Left cardiac atrium (tissue), 4 donors: ENCODE data around the gene ZNF25. TPM values are rescaled to one million over a fixed set of nuclear protein-coding genes. Genes with fewer than 3 reads are reported as not detected.
"Not testable (repeated sequence)": the region's sequence is repeated elsewhere in the genome, so short reads cannot be mapped to it uniquely, and the experiment has no call there.

ENCODE experiments used
- ATAC-seq, 2 donors: fragments of 200-7000 bp; cut with Tn5 transposase; one replicate each; pipeline ENCODE4 v1.9.1; 2020; ENCODE audit warnings: mild to moderate bottlenecking in 2 of 2, moderate library complexity in 2 of 2
- DNase-seq: peaks from one replicate; pipeline ENCODE4 v3.0.0-alpha.2; 2020
- intact Hi-C, 2 donors: fragments of 100-400 bp; cut with DNase I; formaldehyde crosslinking; loops; one replicate each; pipeline versions ENCODE4 v1.14.1 to v1.15.1; 2022 to 2023
- long read RNA-seq: library from polyadenylated mRNA; unstranded; transcript quantifications from one replicate; pipeline ENCODE4 v2.0.0, GENCODE V29; 2021
- total RNA-seq, 2 donors: library from RNA; stranded (reverse); fragmentation: NEBNext Ultra II Directional; extraction: Animal tissue kit (Norgen Biotek cat#: 25700); gene quantifications; one replicate each; pipeline ENCODE4 v1.2.1, GENCODE V29; 2021
- donor health status: DM: no; HTN: yes; CAD: no.
- donor health status: DM: no; HTN: yes; CAD: no; lungs with severe emphysema.
- donor health status: DM: yes; HTN: yes; CAD: no.
- donor health status: Dilated cardiomyopathy.

Gene ZNF25
- total RNA-seq: 10 to 100 TPM; 15.4 to 19.3 TPM
- long read RNA-seq, full-length matches to known transcripts: 23 of 35 reads
- long read RNA-seq, partial matches to known transcripts: 0 of 35 reads
- long read RNA-seq, other reads (novel, unspliced or antisense): 12 of 35 reads

DNA sequence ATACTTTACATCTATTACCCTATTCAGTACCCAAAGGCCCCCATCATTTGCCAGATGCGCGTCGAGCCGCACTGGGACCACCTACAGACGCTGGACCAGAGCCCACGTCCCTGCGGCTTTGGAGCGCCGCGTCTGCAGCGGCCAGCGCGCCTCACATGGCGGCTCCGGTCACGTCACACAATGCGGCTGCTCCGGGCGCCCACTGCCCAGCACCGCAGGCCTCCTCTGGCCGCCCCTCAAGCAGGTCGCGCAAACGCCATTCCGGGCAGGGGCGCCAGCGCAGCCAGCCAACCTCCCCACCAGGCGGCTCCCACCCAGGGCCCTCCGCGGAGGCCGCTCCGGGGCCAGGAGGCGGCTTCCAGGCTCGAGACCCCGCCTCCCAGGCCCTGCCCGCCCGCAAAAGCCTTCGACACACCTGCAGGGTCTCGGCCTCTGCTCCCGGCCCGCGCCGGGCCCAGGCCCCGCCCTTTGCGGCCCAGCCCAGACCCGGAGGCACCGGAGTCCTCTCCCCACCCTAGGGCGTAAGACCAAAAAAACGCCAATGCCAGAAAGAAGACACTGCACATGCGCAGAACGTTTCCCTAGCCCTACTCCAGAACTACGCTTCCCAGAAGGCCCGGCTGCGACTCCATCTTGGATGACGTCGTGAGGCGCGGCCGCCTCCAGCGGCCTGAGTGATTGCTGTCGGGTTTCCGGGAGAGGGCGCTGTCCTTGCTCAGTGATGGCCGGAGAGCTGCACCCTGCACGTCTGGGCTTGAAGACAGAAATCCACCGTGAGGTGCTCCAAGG lies at the start of gene ZNF25:
Gene ZNF25, minus strand, starts transcription at position 557 of the 789 bp plus-strand sequence. CDS start 4,925 bp downstream, outside the sequence.
- ATAC-seq (peak; percentile 98), DNase-seq (peak; percentile 99)
- intact Hi-C loops: loop anchor here in 1 of 2 donors (1.0 kb wide), 1 partner anchor 34 kb away; the partner anchor contains the start of gene ZNF33A

DNA sequence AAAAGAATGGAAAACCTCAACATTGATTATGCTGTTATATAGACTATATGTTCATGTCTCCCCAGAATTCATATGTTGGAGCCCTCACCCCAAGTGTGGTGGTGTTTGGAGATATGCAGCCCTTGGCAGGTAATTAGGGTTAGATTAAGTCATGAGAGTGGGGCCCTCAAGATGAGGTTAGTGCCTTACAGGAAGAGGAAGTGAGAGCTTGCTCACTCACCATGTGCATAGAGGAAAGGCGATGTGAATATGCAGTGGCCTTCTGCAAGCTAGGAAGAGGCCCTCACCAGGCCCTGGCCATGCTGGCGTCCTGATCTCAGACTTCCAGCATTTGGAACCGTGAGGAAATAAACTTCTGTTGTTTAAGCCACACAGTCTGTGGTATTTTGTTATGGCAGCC lies 48.8 kb upstream of the ZNF25 start:
- DNase-seq (no peak), ATAC-seq (no peak)
- intact Hi-C loops: no loop called here

DNA sequence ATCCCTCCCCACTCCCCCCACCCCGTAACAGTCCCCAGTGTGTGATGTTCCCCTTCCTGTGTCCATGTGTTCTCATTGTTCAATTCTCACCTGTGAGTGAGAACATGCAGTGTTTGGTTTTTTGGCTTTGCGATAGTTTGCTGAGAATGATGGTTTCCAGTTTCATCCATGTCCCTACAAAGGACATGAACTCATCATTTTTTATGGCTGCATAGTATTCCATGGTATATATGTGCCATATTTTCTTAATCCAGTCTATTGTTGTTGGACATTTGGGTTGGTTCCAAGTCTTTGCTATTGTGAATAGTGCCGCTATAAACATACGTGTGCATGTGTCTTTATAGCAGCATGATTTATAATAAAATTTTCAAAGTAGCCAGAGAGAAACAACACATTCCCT lies 42.7 kb upstream of the ZNF25 start:
- intact Hi-C loops, DNase-seq, ATAC-seq: not testable (repeated sequence)

DNA sequence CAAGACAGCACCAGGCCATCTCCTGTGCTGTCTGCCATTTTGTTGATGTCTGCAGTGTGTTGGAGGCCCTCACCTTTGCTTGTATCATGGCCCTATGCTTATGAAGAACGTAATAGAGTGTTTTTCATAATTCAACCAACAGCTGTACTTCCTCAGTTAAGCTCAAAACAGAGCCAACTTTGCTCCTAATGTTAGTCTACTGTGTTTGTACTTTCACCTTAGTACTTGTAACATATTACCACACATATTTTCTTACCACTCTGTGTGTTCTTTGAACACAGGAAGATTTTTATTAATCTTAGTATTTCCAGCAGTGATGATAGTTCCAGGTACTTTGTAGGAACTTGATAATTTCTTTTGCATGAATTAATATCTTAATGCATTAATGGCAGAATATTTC lies 39.9 kb upstream of the ZNF25 start:
- DNase-seq: no peak
- no peak for ATAC-seq
- intact Hi-C loops: no loop called here

DNA sequence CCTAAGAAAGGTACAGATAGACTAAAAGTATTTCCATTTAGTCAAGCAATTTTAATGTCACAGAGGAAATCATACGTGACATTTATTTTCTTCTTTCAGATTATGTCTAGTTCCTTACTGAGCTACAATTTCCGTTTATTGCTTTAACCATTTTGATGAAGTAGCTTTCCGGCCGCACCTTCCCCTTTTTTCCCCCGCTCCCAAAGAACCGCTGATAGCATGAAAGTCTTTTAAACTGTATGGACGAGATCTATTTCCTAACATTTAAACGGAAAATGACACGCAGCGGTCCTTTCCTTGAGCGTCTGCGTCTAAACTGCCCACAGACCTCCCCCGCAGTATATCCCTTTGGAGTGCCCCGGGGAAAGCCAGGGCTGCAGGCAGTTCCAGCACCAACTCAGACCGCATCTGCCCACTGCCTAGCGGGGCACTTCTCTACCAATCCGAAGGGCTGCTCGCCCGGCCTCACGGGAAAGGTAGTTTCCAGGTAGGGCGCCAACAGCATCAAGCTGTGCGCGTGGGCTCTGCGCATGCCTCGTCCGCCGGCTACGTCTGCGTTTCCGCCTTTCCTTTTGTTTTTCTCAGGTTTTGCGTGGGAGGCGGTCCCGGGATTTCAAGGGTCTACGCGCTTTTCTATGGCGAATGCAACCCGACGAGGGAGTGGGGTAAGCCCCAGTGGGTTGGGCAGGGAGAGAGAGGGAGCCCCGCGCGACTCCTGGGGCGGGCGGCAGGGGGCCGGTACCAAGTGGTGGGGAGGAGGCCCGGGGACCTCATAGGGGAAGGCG lies 33.9 kb upstream of the ZNF25 start, which contains the start of gene ZNF33A:
Gene ZNF33A, plus strand, starts transcription at position 557 of the 785 bp plus-strand sequence. CDS start 1,667 bp downstream, outside the sequence.
- intact Hi-C loops: loop anchor here in 1 of 2 donors (1.0 kb wide), 1 partner anchor 34 kb away; the partner anchor contains the start of gene ZNF25
- DNase-seq (peak; percentile 94), ATAC-seq (peak; percentile 96 to 98)

DNA sequence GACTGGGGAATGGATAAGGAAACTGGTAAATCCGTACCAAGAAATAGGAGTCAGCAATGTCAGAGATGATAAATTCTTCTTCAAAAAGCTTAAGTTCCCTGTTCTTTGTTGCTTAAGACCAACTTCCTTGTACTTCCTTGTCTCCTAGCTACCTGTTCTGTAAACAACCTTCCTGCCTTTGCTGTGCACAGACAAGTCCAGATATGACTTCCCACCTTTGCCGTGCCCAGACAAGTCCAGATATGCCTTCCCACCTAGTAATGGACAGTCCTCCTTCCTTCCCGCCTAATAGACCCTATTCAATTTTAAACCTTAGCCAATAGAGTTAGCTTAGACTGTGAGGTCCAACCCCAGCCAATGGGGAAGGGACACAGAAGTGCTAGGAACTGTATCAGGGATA lies 31.5 kb upstream of the ZNF25 start:
- ATAC-seq (no peak), DNase-seq (no peak)
- intact Hi-C loops: no loop called here

DNA sequence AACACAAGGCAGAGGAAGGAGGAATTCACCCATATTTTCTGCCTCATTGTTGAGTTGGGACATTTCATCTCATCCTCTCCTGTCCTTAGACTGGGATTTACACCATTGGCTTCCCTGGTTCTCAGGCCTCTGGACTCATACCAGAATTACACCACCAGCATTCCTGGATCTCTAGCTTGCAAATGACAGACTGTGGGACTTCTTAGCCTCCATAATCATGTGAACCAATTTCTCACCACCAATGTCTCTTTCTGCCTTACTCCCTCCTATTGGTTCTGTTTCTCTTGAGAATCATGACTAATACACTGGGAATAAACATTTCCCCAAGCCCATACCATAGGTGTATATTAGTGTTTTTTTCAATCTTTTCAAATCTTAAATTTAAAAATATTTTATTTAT lies 31.1 kb upstream of the ZNF25 start:
- DNase-seq (no peak), ATAC-seq (no peak)
- intact Hi-C loops: no loop called here

DNA sequence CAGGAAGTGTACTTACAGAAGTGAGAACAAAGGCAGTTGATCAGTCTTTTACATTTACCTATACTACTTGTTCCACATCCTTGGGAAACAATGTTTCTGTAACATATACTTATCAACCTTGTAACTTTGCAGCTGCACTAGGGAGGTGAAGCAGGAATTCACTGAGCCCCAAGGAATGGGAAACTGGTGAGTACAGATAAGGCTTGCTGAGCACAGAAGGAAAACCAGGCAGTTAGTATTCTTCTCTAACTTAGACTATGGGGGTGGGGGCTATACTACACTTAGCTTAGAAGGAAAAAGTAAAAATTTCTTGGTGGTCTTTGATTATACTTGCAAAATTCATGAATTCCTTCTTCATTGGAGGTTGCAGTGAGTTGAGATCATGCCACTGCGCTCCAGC lies 27.1 kb upstream of the ZNF25 start:
- intact Hi-C loops: no loop called here
- no peak for ATAC-seq
- no peak for DNase-seq

DNA sequence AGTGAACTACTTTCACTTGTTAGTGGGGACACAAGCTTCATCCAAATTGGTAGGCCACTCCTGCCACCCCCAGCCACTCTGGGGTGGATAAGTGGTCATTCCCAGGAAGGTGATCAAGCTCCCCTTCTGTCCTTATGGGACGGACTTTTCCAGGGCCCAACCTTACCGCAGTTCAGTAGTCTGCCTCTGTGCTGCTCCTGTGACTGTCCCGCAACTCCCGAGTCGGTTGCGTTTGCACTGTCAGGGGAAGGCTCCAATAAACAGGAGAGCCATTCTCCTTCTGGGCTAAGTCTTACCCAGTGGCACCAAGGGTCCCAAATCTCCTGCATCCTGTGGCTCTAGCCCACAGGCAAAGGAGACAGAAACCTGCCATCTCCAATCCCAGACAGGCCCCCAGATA lies 26.6 kb upstream of the ZNF25 start:
- DNase-seq (no peak), ATAC-seq (no peak)
- intact Hi-C loops: no loop called here

DNA sequence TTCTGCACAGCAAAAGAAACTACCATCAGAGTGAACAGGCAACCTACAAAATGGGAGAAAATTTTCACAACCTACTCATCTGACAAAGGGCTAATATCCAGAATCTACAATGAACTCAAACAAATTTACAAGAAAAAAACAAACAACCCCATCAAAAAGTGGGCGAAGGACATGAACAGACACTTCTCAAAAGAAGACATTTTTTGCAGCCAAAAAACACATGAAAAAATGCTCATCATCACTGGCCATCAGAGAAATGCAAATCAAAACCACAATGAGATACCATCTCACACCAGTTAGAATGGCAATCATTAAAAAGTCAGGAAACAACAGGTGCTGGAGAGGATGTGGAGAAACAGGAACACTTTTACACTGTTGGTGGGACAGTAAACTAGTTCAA lies 24.0 kb upstream of the ZNF25 start:
- intact Hi-C loops, ATAC-seq, DNase-seq: not testable (repeated sequence)

DNA sequence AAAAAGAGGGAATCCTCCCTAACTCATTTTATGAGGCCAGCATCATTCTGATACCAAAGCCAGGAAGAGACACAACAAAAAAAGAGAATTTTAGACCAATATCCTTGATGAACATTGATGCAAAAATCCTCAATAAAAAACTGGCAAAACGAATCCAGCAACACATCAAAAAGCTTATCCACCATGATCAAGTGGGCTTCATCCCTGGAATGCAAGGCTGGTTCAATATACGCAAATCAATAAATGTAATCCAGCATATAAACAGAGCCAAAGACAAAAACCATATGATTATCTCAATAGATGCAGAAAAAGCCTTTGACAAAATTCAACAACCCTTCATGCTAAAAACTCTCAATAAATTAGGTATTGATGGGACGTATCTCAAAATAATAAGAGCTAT lies 22.5 kb upstream of the ZNF25 start:
- DNase-seq, ATAC-seq, intact Hi-C loops: not testable (repeated sequence)

DNA sequence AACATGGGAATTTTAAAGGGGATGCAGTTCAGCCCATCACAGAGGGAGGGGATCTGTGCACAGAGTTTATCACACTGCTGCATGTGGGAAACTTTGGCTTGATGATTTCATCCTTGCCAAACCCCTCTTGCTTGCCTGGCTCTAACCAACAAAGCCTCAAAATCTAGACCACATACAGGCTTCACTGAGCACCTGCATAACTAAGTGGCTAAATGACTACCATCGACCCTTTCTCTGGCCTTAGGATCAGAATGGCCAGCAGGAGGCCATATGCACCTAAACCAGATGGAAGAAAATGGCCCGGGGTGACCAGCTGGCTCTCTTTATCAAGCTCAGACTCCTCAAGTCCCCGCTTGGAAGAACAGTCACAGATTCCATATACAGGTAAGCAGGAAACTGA lies 15.6 kb upstream of the ZNF25 start:
- intact Hi-C loops: no loop called here
- no peak for DNase-seq
- ATAC-seq: no peak

DNA sequence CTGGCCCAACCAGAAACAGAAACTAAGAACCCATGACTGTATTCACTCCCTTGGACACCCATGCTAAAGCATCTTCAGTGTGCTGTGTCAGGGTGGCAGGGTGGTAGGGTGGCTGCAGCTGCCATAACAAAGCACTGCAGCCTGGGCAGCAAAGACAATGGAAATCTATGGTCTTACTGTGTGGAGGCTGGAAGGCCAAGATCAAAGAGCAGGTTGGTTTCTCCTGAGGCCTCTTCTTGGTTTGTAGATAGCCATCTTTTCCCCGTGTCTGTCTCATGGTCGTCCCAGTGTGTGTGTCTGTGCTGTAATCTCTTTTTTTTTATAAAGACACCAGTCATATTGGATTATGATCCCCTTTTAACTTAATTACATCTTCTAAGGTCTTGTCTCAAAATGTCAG lies 15.2 kb upstream of the ZNF25 start:
- DNase-seq (no peak), ATAC-seq (no peak)
- intact Hi-C loops: no loop called here

DNA sequence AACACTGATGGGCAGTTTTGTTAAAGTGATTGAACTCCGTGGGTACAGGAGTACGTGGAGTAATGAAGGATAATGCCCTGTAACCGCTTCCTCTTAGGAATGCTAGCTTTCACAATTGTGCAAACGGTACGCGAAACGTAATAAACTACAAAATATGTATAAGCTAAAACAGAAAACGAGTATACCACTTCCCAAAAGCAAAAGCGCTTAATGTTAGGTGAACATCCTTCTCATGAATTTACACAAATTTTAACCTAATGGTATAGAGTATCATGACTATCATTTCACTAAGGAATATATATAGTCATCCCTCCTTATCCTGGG lies 395 bp upstream of the ZNF25 start:
- DNase-seq: no peak
- ATAC-seq: no peak
- intact Hi-C loops: loop anchor here in 1 of 2 donors (1.0 kb wide), 1 partner anchor 33 kb away; the partner anchor contains the start of gene ZNF33A

DNA sequence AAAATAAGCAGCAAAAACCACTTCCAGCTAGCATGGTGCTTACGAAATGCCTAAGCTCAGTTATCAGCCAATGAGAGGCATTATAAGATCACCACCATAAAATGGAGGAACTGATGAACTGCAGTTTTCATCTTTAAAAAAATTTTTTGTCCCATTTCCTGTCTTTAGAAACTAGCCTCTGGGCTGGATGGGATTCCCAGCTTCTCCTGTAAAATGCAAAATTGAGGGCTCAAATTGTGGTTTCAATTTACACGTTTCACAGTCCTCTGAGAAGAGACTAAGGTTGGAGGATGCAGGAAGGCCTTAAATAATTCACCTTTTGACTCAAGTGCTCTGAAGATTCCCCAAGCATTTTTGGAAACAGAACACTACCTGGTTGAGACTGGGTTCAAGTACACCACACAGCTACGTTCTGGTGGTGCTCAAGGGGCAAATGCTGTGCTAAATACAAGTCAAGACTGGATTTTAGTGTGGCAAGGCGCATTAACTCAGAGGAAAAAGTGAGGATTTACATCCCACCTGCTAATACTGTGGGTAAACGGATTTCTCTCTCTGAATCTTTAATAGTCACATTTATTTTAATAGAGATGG lies 951 bp downstream of the ZNF25 start:
- no peak for DNase-seq
- intact Hi-C loops: no loop called here
- no peak for ATAC-seq

DNA sequence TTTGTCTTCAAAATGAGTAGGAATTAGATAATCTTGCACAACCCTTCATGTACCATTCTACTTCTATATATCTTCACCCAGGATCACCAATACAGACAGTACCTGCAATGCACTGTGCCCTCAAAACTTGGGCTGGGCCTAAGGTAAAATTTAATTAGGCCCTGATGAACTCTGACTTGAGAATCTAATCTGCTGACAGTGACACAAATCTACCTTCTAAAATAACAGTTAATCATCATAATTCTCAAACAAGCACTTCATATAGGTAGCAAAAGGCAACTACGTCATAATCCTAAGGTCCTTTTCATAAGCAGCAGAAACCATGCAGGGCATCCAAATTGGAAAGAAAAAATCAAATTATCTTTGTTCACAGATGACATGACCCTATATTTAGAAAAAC lies 4.1 kb downstream of the ZNF25 start:
- ATAC-seq (no peak), DNase-seq (no peak)
- intact Hi-C loops: no loop called here

DNA sequence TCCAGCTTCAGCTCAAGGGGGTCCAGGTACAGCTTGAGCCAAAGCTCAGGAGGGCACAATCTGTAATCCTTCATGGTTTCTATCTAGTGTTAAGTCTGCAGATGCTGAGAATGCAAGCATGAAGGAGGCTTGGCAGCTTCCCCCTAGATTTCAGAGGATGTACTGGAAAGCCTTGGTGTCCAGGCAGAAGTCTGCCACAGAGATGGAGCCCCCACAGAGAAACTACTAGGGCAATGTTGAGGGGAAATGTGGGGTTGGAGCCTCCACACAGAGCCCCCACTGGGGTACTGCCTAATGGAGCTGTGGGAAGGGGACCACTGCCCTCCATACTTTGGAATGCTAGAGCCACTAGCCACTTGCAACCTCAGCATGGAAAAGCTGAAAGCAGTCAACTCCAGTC lies 11.4 kb downstream of the ZNF25 start:
- DNase-seq: no peak
- ATAC-seq: no peak
- intact Hi-C loops: no loop called here

DNA sequence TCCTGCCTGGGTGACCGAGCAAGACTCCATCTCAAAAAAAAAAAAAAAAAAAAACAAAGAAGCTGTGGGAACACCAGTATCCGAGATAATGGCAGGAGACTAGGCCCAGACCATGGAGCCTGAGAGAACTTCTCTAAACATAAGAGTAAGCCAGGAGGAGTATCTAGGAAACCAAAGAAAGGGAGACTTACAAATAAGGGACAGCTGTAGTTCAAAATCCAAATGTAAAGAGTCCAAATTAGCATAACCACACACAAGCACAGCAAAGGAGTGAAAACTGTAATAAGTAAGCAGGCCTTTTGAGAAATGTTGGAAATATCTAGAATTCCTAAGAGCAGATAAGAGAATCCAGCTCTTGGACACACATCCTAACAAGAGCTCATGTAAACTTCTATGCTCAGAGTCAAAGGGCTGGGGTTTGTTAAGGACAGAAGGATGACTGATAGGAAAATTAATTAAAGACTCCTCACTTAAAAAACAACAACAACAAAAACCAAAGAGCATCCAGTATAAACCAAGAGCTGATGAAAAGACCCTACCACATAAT lies 15.8 kb downstream of the ZNF25 start:
- ATAC-seq (no peak), DNase-seq (no peak)
- intact Hi-C loops: no loop called here

DNA sequence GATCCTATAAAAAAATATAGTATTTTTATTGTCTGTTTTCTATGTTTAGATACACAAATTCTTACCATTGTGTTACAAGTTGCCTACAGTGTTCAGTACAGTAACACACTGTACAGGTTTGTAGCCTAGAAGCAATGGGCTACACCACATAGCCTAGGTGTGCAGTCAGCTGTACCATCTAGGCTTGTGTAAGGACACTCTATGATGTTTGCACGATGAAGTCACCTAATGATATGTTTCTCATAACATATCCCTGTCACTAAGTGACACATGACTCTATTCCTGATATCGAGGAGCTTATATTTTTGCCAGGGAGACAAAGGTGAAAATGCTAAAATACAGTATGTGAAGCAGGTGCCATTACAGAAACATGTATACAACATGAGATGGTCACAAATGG lies 18.6 kb downstream of the ZNF25 start:
- intact Hi-C loops: no loop called here
- no peak for ATAC-seq

More for the DNA sequence above, 18.6 kb downstream of the ZNF25 start:
- DNase-seq: no peak
